Measurements from ENCODE around the gene RNASEH2A. TPM values are rescaled to one million over a fixed set of nuclear protein-coding genes. Genes with fewer than 3 reads are reported as not detected.

Gene RNASEH2A
- total and polyA plus RNA-seq, 2 of the 13 experiments (the other 11 are each of a cell fraction or from before 2014, with no cell fraction given): 25.1 to 35.8 TPM

DNA sequence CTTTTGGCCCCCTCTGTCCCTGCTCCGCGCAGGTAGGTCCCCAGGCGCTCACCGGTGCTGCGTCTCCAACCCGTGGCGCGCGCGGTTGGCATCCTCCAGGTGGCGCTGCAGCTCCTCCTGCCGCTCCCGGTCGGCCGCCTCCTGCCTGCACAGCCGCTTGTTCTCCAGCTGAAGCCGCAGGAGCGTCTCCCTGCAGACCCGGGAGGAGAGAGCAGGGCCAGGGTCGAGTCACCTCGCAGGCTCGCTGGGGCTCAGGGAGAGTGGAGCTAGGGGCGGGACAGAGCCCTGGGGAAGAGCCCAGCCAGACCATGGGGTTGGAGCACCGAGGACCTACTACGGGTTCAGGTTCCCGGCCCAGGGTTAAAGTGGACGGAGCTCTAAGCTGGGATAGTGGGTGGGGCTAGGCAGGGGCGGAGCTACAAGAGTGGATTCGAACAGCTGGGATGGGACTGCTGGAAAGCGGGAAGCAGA is 40.3 kb upstream of the RNASEH2A start (continued):
- TF ChIP-seq, protein P1, sequence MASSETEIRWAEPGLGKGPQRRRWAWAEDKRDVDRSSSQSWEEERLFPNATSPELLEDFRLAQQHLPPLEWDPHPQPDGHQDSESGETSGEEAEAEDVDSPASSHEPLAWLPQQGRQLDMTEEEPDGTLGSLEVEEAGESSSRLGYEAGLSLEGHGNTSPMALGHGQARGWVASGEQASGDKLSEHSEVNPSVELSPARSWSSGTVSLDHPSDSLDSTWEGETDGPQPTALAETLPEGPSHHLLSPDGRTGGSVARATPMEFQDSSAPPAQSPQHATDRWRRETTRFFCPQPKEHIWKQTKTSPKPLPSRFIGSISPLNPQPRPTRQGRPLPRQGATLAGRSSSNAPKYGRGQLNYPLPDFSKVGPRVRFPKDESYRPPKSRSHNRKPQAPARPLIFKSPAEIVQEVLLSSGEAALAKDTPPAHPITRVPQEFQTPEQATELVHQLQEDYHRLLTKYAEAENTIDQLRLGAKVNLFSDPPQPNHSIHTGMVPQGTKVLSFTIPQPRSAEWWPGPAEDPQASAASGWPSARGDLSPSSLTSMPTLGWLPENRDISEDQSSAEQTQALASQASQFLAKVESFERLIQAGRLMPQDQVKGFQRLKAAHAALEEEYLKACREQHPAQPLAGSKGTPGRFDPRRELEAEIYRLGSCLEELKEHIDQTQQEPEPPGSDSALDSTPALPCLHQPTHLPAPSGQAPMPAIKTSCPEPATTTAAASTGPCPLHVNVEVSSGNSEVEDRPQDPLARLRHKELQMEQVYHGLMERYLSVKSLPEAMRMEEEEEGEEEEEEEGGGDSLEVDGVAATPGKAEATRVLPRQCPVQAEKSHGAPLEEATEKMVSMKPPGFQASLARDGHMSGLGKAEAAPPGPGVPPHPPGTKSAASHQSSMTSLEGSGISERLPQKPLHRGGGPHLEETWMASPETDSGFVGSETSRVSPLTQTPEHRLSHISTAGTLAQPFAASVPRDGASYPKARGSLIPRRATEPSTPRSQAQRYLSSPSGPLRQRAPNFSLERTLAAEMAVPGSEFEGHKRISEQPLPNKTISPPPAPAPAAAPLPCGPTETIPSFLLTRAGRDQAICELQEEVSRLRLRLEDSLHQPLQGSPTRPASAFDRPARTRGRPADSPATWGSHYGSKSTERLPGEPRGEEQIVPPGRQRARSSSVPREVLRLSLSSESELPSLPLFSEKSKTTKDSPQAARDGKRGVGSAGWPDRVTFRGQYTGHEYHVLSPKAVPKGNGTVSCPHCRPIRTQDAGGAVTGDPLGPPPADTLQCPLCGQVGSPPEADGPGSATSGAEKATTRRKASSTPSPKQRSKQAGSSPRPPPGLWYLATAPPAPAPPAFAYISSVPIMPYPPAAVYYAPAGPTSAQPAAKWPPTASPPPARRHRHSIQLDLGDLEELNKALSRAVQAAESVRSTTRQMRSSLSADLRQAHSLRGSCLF (CRISPR knock-in tag; IDR thresholded peaks at IDR 0.05; ENCODE audit: borderline replicate concordance): no peak
- 0 out of 2 replicates have a peak, but pooled peaks have one; percentile 49 for TF ChIP-seq HOXA5 (CRISPR knock-in tag; IDR thresholded peaks at IDR 0.05)
- 0 out of 2 replicates have a peak, but pooled peaks have one; percentile 48 for TF ChIP-seq RFXAP (CRISPR knock-in tag; IDR thresholded peaks at IDR 0.05; ENCODE audit: borderline replicate concordance)
- peak; percentile 66 for TF ChIP-seq PHF8 (CRISPR knock-in tag; IDR thresholded peaks at IDR 0.05)
- TF ChIP-seq ZNF839 (CRISPR knock-in tag; IDR thresholded peaks at IDR 0.05; ENCODE audit: borderline replicate concordance): 0 out of 2 replicates have a peak, but pooled peaks have one; percentile 35
- TF ChIP-seq ZNF792 (CRISPR knock-in tag; IDR thresholded peaks at IDR 0.05): 0 out of 2 replicates have a peak, but pooled peaks have one; percentile 44
- peak; percentile 44 for TF ChIP-seq RBFOX2 (IDR thresholded peaks at IDR 0.05; ENCODE audit: low read depth, low read length)
- TF ChIP-seq, protein P2, sequence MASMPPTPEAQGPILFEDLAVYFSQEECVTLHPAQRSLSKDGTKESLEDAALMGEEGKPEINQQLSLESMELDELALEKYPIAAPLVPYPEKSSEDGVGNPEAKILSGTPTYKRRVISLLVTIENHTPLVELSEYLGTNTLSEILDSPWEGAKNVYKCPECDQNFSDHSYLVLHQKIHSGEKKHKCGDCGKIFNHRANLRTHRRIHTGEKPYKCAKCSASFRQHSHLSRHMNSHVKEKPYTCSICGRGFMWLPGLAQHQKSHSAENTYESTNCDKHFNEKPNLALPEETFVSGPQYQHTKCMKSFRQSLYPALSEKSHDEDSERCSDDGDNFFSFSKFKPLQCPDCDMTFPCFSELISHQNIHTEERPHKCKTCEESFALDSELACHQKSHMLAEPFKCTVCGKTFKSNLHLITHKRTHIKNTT (CRISPR knock-in tag; IDR thresholded peaks at IDR 0.05): no peak
